NCI-H2196 (cell line): ENCODE results near the gene PDLIM5.

ENCODE experiments used
- DNase-seq: peaks from one replicate; lab custom pipeline; 2025; ENCODE audit not compliant: unreplicated experiment; lab: John Stamatoyannopoulos, UW

Gene PDLIM5

GRCh38 chr4:94680176-94680862 is 228.6 kb downstream of the PDLIM5 start:
- DNase-seq = no peak

GRCh38 chr4:94686086-94686485 is 234.3 kb downstream of the PDLIM5 start:
- DNase-seq = no peak

- no peak for DNase-seq
These were observed 237.6 kb downstream of the PDLIM5 start for GRCh38 chr4:94689155-94689860.

GRCh38 chr4:94690851-94691254 is 239.1 kb downstream of the PDLIM5 start:
- DNase-seq = no peak

GRCh38 chr4:94691552-94691951 is 239.8 kb downstream of the PDLIM5 start:
- no peak for DNase-seq

- no peak for DNase-seq
These were observed 243.6 kb downstream of the PDLIM5 start for GRCh38 chr4:94695384-94695783.

- DNase-seq = no peak
These were observed 246.4 kb downstream of the PDLIM5 start for GRCh38 chr4:94698187-94698586.

GRCh38 chr4:94700298-94700697 is 248.6 kb downstream of the PDLIM5 start:
- no peak for DNase-seq

GRCh38 chr4:94701631-94702300 is 250.0 kb downstream of the PDLIM5 start:
- DNase-seq = no peak

- DNase-seq = no peak
These were observed 259.9 kb downstream of the PDLIM5 start for GRCh38 chr4:94711635-94712034.

GRCh38 chr4:94714365-94715160 is 262.8 kb downstream of the PDLIM5 start:
- DNase-seq = no peak

GRCh38 chr4:94715726-94716125 is 264.0 kb downstream of the PDLIM5 start:
- DNase-seq = no peak
